NOMO-1 treated with dmso at 0.1 percent for 144 hours (cell line): ENCODE data around the gene ELK1.
"Not testable (repeated sequence)": the region's sequence is repeated elsewhere in the genome, so short reads cannot be mapped to it uniquely, and the experiment has no call there.

Source experiments
- DNase-seq: peaks from one replicate; lab custom pipeline; 2025; ENCODE audit not compliant: unreplicated experiment; lab: John Stamatoyannopoulos, UW

ELK1 gene

DNA sequence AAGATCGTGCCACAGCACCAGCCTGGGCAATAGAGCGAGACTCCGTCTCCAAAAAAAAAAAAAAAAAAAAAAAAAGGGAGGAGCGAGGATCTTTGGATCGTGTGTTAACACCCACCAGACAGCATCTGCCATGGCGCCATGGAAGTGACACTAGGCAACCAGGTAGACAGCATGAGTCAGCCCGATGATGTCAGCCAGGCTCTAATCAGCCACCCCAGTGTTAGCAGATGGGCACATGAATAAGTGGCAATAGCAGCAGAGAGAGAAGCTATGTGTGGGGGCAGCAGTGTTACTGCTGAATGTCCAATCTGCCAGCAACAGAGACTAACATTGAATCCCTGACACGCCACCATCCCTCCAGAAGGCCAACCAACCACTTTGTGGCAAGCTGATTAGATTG lies 37.3 kb downstream of the ELK1 start:
- no peak for DNase-seq

DNA sequence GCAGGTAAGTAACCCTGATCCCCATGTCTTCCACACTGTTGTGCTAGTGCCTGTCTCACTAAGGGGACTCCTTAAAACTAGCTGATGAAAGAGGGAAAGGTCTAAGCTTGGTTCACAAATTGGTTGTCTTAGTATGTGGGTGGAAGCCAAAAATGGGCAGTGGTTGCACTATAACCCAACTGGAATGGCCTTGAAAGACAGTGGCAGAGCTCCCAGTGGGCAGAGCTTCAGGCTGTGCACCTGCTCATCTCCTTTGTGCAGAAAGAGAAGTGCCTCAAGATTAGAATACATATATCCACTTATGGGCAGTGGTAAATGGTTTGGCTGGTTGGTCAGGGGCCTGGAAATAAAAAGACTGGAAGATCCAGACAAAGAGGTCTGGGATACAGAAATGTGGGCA lies 37.9 kb downstream of the ELK1 start:
- no peak for DNase-seq

DNA sequence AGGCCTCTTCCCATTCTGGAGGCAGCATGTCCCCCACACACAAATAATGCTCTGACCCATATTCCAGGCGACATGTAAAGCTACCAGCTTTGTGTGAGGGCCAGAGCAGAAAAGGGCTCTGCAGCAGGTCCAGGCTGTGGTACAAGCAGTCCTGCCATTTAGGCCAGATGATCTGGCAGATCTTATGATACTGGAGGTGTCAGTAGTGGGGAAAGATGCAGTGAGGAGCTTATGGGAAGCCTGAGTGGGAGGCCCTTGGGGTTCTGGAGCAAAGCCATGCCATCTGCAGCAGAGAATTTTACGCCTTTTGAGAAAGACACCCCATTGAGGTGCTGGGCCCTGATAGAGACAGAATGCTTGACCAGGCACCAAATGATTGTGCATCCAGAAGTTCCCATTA lies 38.4 kb downstream of the ELK1 start:
- no peak for DNase-seq

DNA sequence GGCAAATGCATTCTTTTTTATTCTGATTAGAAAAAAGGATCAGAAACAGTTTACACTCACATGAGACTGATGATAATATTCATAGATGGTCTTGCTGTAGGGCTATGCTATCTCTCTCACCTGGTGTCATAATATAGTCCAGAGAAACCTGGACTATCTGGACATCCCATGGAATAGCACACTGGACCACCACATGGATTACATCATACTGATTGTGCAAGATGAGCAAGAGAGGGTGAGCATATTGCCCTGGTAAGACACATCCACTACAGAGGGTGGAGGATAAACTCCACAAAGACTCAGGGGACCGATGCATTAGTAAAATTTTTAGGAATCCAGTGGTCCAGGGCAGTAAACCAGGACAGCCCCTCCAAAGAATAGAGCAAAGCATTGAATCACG lies 38.9 kb downstream of the ELK1 start:
- DNase-seq, result no peak

DNA sequence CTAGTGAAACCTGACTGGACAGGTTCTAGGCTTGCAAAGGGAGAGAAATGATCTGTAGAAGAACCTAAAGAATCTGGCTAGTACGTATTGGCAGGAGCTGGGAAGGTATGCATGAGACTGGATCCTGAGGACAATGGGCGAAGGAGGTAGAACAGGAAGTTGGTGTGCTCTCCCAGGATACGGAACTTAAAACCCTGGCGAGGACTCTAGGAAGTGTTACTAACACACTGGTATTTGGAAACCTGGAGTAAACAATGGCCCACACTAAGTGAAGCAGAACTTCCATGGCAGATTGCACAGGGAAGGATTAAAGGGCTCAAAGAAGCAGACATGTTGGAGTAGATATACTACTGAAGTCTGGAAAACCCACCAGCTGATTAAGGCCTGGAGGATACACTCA lies 39.9 kb downstream of the ELK1 start:
- DNase-seq, result no peak

DNA sequence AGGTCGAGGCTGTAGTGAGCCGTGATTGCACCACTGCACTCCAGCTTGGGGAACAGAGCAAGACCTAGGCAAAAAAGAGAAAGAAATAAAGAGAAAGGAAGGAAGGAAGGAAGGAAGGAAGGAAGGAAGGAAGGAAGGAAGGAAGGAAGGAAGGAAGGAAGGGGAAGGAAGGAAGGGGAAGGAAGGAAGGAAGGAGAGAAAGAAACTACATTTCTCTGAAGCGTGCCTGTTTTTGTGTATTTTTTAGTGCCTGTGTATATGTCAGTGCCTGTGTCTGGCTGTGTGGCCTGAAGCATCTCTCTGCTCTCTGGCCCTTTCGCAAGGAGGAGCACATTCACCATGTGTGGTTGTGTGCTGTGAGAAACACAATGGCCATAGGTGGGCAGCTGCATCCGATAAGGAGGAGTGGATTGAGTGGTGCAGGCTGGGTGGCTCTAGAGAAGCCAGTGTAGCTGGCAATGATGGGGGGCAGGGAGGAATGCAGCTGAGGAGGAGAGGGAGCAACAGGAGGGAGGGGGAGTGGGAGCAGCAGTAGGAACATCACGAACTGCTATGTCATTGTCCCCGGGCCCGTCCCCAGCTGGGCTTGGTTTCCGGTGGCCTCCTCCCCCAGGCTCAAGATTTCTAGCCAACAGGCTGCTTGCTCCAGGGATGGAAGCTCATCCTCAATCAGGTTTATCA lies 42.1 kb downstream of the ELK1 start:
- no peak for DNase-seq

DNA sequence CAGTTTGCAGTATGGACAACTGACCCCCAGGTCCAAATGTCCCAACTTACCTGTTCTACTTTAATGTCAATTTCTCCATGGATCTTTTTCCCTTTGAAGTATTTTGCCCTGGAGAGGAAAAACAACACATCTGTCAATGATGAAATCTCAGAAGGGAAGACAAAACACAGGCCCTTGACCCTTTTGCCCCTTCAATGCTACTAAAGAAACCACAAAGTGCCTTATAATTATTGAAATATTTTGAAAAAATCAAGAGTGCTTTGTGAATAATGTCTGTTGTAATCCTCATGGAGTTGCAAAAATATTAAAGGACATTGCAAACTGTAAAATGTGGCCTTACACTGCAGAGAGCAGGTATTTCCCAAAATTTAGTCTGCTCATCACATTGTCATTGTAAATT lies 43.3 kb downstream of the ELK1 start:
- no peak for DNase-seq

DNA sequence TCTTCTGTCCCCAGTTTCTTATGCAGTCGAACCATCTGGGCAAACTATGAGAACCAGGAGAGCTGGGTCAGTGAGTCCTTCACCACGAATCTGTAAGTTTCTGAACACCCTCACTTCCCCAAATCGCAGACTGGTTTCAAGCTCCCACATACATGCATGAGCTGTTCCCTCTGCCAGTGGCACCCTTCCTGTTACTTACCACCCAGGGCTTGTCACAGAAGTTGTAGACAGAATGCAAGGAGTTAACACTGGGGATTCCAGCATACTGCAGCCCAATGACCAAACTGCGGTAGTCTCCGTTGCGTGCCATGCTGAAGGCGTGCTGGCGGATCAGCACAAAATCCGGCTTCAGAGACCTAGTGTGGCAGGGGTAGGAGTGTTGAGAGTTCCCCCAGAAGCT lies 45.3 kb downstream of the ELK1 start:
- no peak for DNase-seq

DNA sequence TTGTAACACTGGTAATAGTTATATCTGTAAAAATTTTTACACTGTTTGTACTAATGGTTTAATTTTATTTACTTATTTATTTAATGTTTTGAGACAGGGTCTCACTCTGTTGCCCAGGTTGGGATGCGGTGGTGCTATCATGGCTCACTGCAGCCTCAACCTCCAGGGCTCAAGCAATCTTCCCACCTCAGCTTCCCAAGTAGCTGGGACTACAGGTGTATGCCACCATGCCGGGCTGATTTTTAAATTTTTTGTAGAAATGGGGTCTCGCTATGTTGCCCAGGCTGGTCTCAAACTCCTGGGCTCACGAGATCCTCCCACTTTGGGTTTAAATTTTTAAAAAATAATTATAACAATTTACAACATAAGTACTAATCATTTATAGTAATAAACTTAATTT lies 47.2 kb downstream of the ELK1 start:
- not testable (repeated sequence) for DNase-seq

DNA sequence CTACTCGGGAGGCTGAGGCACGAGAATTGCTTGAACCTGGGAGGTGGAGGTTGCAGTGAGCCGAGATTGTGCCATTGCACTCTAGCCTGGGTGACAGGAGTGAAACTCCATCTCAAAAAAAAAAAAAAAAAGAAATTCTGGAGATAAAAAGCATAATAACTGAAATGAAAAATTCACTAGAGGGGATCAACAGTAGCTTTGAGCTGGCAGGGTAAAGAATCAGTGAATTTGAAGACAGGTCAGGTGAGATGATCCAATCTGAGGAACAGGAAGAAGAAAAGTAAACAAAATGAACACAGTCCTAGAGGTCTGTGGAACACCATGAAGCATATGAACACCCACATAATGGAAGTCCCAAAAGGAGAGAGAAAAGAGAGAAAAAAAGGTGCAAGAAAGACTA lies 53.1 kb downstream of the ELK1 start:
- no peak for DNase-seq

DNA sequence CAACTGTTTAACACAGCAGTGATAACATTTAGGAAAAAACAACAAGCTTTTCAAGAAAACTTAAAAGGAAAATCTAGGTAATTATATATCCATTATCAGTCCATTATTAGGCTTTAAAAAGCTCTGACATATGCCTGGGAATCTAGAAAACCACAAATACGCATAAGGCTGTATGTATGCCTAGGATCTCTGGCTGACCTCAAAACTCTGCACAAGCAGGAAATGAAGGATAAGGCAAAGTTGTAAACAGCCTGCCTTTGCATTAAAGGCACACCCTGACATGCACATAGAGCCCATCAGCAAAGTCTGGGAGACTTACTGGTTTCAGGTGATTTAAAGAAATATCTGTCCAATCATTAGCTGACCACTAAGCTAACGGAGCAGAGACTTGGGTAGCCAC lies 54.1 kb downstream of the ELK1 start:
- DNase-seq, result no peak

DNA sequence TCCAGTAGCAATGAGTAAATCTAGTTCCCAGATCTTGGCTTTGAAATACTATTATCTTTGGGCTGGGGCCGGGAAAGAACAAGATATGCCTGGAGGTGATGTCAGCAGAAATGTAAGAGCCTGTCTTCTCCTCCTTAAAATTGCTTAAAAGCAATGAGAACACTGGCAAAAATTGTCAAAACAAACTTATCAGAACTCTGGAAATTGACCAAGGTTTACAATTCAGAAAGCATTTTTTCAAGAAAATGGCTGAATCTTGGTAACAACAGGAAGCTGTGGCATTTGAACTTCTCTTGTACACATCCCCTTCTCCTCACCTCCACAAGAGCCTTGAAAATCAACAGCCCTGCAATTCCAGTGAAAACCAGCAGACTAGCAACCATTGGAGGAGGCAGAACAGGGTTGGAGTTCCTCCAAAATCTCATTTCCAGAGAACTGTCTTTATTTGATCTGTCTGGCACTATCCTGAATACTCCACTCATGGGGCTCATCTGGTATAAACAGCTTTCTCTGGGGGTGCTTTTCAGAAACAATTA lies 54.6 kb downstream of the ELK1 start:
- DNase-seq, result no peak

DNA sequence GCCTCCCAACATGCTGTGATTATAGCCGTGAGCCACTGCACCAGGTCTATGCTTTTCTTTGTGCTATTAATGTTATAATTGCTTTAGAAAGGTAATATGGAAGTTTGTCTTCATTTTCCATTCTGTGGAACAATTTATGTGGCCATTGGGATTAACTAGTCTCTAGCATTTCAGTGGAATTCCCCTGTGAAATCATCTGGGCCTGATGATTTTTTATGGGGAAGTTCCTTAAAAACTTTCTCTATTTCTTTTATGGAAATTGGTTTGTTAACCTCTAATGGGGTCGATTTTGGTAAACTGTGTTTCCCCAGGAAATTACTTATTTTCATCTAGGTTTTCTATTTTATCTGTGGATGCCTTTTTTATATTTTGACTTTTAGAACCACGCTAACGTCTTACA lies 56.8 kb downstream of the ELK1 start:
- no peak for DNase-seq

DNA sequence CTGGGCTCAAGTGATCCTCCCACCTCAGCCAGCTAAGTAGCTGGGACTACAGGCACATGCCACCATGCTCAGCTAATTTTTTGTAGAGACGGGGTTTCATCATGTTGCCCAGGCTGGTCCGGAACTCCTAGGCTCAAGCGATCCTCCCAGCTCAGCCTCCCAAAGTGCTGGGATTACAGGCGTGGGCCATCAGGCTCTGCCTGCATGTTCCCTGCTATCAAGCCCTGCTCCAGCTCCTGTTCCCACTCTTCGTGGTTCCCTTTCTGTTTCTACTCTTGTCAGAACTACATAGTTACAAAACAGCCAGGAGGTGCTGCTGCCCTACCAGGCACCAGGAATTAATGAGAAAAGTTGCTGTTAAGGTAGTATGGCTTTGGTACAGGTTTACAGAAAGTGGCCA lies 59.4 kb downstream of the ELK1 start:
- DNase-seq, result no peak

DNA sequence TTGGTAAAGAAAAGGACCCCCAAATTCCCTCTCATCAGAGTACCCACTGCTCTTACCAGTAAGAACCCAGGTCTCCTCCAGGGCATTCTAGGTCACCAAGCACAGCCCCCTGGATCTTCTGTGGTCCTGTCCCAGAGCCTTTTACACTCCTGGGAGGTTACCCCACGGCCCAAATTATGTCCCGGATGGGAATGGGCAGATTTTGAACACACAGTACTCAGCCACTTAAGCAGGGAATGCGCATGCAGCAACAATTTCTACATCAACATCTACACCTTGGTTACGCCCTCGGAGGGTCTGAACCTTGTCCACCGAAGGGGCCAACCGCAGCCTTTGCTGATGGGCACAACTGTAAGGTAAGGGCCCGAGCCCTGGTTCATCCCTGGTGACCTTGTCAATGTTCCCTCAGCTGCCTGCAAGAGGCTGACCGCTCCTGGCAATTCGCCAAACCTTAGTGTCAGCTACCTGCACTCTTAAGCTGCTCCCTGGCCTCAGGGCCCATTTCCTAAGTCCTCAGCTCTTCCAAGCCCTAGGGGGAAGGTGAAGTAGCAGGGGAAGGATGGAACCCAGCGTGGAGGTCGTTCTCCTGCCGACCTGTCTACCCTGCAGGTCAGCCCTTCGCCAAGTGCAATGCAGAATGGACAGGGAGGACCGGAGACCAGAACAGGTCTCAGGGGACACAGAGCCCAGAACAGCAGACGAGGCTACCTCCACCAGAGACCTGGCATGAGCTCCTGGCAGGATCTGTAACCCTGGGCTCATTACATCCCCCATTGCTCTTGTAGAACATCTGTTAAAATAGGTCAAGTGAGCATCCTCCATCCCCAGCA lies 62.2 kb downstream of the ELK1 start:
- DNase-seq, result no peak

DNA sequence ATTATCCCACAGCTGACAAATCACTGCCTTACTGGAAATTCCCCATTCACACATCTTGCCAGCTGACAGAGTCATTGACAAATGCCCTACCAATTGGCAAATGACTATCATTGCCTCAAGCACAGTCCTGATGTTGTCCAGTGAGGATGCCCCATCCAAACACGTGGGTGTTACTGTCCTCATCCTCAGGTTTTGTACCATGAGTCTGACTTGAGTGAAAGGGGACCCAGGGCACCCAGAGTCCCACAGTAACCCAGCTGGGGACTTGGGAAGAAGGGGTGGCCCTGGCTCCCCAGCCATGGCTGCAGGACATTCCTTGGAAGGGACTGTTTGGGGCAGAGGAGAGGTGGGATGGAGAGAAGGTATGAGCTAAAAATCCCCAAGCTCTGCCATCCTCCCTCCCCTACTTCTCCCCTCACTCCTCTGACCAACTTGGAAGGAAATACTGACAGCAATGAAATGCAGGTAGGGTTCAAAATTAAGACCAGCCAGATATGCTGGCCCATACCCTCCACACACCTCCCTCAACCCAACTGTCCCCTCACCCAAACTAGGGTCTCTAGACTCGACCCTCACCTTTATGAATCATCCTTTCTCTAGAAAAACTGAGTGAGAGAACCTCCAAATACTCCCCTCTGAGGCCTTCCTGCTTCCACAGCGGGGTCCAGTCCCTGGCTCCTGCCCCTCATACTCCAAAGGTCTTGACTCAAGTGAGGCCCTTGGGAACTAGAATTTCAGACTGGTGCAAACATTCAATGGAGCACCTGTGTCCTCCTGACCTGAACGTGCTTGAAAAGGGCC lies 63.1 kb downstream of the ELK1 start:
- DNase-seq, result no peak

DNA sequence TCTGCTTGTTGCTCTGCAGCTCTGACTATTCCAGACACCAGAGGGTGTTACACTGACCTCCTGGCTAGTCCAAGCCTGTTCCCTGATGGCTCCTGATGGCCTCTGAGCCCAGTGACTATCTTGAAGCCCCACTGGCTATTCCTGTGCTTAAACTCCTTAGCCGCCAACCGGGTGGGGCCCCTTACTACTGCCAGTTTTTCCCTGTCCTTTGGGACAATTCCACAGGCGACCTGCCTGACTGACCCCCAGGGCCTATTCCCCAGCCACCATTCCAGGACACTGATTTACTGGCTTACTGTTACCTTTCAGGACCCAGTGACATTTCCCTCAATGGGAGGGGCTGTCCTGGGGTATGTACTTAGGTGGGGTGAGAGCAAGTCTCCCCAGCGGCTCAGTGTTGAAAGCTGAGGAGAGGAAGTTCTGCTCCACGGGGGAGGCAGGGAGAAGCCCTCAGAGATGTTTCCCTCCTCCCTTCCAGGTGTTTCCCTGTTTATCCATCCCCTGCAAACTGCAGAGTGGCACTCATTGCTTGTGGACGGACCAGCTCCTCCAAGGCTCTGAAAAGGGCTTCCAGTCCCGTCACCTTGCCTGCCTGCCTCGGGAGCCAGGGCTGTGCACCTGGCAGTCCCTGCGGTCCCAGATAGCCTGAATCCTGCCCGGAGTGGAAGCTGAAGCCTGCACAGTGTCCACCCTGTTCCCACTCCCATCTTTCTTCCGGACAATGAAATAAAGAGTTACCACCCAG lies 64.1 kb downstream of the ELK1 start:
- no peak for DNase-seq
